GM12891 (cell line): ENCODE data around the gene AFF3.

Source experiments
- PAX5 ChIP-seq: IDR thresholded peaks from 2 replicates; pipeline ENCODE4 v1.6.1; 2011; ENCODE audit warnings: low read length, moderate library complexity, mild to moderate bottlenecking; ENCODE audit not compliant: insufficient read depth, severe bottlenecking
- POLR2A ChIP-seq: IDR thresholded peaks from 2 replicates; pipeline ENCODE4 v1.6.1; 2011; ENCODE audit warnings: low read depth, low read length, control low read depth
- POLR2AphosphoS5 ChIP-seq: IDR thresholded peaks from 2 replicates; pipeline ENCODE4 v1.6.1; 2011; ENCODE audit warnings: low read depth, low read length, control low read depth
- POU2F2 ChIP-seq: IDR thresholded peaks from 2 replicates; pipeline ENCODE4 v1.6.1; 2011; ENCODE audit warnings: low read depth, mild to moderate bottlenecking, control low read depth, low read length, moderate library complexity
- SPI1 ChIP-seq: IDR thresholded peaks from 2 replicates; pipeline ENCODE4 v1.6.1; 2011; ENCODE audit warnings: low read depth, low read length, control low read depth
- TAF1 ChIP-seq: IDR thresholded peaks from 2 replicates; pipeline ENCODE4 v1.6.1; 2011; ENCODE audit warnings: low read depth, low read length, control low read depth

DNA sequence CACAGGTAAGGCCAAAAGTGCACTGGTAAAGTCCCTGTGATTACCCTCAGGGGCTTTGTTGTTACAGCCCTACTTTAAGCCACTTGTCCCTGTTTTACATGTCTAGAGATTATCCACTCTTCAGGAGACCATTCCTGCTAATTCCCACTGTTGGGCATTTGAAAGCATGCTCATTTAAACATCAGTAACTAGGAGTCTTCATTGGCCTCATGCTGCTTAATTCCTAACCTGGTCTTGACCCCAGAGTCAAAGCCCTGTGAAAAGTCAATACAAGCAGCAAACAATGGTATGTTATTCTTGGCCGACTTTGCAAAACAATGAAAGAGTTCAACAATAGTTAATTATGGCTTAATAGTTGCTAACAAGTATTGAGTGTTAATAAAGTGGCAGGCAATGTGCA, 23.2 kb downstream of the AFF3 start:
- TF ChIP-seq POLR2A, result no peak
- no peak for TF ChIP-seq POLR2AphosphoS5
- TF ChIP-seq TAF1, result no peak
- no peak for TF ChIP-seq SPI1
- TF ChIP-seq POU2F2, result no peak
- TF ChIP-seq PAX5, result no peak
